ENCODE measurements around the gene NIM1K. TPM values are rescaled to one million over a fixed set of nuclear protein-coding genes. Genes with fewer than 3 reads are reported as not detected.

Gene NIM1K
- total RNA-seq, 1 donor from 2014 or later, result 0.51 TPM

DNA sequence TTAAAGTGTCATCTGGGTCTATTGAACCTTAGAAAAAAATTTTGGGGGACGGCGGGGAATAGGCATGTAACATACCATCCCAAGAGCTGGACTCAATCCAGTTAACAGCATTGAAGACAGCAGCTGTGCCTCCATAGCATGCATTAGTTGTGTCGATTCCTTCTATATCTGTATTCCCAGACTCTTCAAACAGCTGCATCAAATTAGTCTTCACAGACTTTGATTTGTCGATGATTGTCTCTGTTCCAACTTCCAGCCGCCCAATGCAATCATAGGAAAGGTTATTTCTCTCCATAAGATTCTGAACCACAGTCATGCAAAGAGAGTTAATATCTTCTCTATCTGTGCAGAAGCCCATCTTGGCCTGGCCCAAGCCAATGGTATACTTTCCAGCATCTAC lies 106.4 kb downstream of the NIM1K start:
- DNase-seq, result no peak
- Mint-ChIP-seq H3K36me3 (ENCODE audit: low read depth) (peaks cover 92% of the 10 kb centered on the region), H3K4me1 (peaks cover 23% of the 10 kb centered on the region), H3K9me3 (no peaks in the 10 kb centered on the region), H3K4me3 (no peak overlapping the region), H3K27ac (no peak overlapping the region), H3K27me3 (no peaks in the 10 kb centered on the region)
- intact Hi-C loops (cut with micrococcal nuclease), result no loop called here
- TF ChIP-seq, protein P1, sequence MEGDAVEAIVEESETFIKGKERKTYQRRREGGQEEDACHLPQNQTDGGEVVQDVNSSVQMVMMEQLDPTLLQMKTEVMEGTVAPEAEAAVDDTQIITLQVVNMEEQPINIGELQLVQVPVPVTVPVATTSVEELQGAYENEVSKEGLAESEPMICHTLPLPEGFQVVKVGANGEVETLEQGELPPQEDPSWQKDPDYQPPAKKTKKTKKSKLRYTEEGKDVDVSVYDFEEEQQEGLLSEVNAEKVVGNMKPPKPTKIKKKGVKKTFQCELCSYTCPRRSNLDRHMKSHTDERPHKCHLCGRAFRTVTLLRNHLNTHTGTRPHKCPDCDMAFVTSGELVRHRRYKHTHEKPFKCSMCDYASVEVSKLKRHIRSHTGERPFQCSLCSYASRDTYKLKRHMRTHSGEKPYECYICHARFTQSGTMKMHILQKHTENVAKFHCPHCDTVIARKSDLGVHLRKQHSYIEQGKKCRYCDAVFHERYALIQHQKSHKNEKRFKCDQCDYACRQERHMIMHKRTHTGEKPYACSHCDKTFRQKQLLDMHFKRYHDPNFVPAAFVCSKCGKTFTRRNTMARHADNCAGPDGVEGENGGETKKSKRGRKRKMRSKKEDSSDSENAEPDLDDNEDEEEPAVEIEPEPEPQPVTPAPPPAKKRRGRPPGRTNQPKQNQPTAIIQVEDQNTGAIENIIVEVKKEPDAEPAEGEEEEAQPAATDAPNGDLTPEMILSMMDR (IDR thresholded peaks at IDR 0.05), result no peak
- ChIA-PET POLR2A (interaction anchor here (0.6 to 1.4 kb wide), 2 partner anchors 14 to 21 kb away, joined by 5 to 6 read pairs; partner anchors contain the start of gene HMGCS1), CTCF (no interaction called here)
- no peak for ATAC-seq (ENCODE audit: low read depth)

DNA sequence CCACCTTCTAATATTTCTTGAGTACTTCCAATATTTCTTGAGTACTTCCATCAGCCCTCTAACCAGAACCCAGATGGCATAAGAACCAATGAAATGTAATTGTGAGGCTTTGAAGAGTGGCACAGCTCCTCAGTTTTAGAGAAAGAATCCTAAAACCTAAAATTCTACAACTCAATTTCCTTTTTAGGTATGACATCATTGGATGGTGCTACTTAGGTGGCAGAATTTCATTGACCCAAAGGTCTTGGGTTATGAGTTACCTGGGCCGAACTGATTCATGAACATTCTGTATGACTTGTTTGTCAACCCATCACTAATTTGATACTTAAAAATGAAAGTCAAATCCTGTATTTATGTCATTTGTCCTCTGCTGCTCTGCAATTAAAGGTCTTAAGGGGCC lies 108.1 kb downstream of the NIM1K start:
- DNase-seq (no peak), ATAC-seq (ENCODE audit: low read depth) (no peak)
- H3K9me3 Mint-ChIP-seq, result no peaks in the 10 kb centered on the region
- CTCF ChIA-PET, result interaction anchor here (0.9 to 1.4 kb wide), 2 partner anchors 14 to 184 kb away, joined by 4 to 6 read pairs; partner anchors contain the start of genes HMGCS1 and TMEM267
- no peak overlapping the region for H3K4me3 Mint-ChIP-seq
- H3K4me1 Mint-ChIP-seq, result peaks cover 35% of the 10 kb centered on the region
- intact Hi-C loops (cut with micrococcal nuclease), result no loop called here
- no peaks in the 10 kb centered on the region for H3K27me3 Mint-ChIP-seq
- POLR2A ChIA-PET, result interaction anchor here (0.8 kb wide), 1 partner anchor 184 kb away, joined by 4 read pairs; the partner anchor contains the start of gene TMEM267
- H3K27ac Mint-ChIP-seq, result no peak overlapping the region
- TF ChIP-seq, protein P1 (IDR thresholded peaks at IDR 0.05), result no peak
- peaks cover 85% of the 10 kb centered on the region for H3K36me3 Mint-ChIP-seq (ENCODE audit: low read depth)

DNA sequence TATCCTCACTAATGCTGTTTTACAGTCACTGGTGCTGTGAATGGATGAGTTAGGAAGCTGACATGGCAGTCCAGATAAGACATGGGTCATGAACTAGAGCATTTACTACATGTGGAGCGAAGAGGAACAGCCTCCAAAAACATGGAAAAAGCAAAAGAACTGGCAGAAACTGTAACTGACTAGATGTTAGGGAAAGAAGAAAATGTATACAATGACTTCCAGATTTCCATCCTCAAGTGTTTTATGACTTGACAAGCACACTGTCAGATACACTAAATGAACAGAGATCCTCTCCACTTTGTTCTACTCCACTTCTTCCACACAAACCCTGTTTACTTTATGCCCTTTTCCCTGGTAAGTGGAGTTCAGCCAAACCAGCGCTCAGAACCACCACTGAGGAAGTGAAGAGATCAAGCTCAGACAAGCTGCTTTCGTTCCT lies 109.6 kb downstream of the NIM1K start:
- no peaks in the 10 kb centered on the region for H3K9me3 Mint-ChIP-seq
- no peak overlapping the region for H3K4me3 Mint-ChIP-seq
- intact Hi-C loops (cut with micrococcal nuclease), result loop anchor here (1.0 kb wide), 1 partner anchor 12 kb away; the partner anchor contains the start of gene HMGCS1
- ChIA-PET POLR2A (no interaction called here), CTCF (no interaction called here)
- TF ChIP-seq, protein P1 (IDR thresholded peaks at IDR 0.05), result no peak
- H3K27me3 Mint-ChIP-seq, result no peaks in the 10 kb centered on the region
- DNase-seq, result no peak
- peaks cover 78% of the 10 kb centered on the region for H3K36me3 Mint-ChIP-seq (ENCODE audit: low read depth)
- no peak for ATAC-seq (ENCODE audit: low read depth)
- no peak overlapping the region for H3K27ac Mint-ChIP-seq
- H3K4me1 Mint-ChIP-seq, result peaks cover 43% of the 10 kb centered on the region

DNA sequence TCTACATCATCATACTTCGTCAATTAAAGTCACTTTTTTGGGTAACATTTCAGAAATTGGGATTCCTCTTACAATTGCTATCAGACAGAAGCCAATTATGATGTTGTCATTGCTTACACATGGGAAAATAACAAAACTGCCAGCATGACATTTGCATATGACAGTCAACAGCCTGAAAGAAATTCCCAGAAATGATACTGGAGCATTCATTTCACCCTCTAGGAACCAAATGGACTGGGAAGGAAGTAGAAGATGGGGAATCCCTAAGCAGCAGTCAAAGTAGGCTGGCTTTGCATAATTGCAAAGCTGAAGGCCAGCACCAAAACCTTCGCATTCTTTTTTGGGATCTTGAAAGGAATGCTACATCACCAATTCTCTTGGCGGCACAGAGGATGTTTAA lies 110.5 kb downstream of the NIM1K start:
- ATAC-seq (ENCODE audit: low read depth), result no peak
- Mint-ChIP-seq H3K4me3 (no peak overlapping the region), H3K27ac (peak overlapping the region; percentile 15), H3K36me3 (ENCODE audit: low read depth) (peaks cover 76% of the 10 kb centered on the region), H3K27me3 (no peaks in the 10 kb centered on the region), H3K9me3 (no peaks in the 10 kb centered on the region), H3K4me1 (peaks cover 43% of the 10 kb centered on the region)
- no peak for DNase-seq
- ChIA-PET CTCF (no interaction called here), POLR2A (interaction anchor here (1.8 kb wide), 1 partner anchor 11 kb away, joined by 10 read pairs; the partner anchor contains the start of gene HMGCS1)
- TF ChIP-seq, protein P1 (IDR thresholded peaks at IDR 0.05), result no peak
- intact Hi-C loops (cut with micrococcal nuclease), result loop anchor here (1.0 kb wide), 1 partner anchor 11 kb away; the partner anchor contains the start of gene HMGCS1

DNA sequence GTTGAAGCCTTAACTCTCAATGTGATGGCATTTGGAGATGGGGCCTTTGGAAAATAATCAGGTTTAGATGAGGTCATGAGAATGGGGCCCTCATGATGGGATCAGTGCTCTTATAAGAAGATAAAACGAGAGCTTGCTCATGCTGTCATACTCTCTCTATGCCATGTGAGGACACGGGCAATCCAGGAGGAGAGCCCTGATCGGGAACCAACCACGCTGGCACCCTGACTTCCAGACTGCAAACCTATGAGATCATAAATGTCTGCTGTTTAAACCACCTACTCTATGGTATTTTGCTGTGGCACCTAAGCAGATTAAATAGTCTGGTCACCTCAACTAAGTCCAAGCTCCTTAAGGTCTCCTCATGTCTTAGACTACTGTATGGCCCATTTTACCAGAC lies 111.2 kb downstream of the NIM1K start:
- Mint-ChIP-seq H3K4me1 (peaks cover 47% of the 10 kb centered on the region), H3K9me3 (no peaks in the 10 kb centered on the region), H3K36me3 (ENCODE audit: low read depth) (peaks cover 76% of the 10 kb centered on the region), H3K27me3 (no peaks in the 10 kb centered on the region), H3K27ac (no peak overlapping the region), H3K4me3 (no peak overlapping the region)
- TF ChIP-seq, protein P1 (IDR thresholded peaks at IDR 0.05), result no peak
- ChIA-PET POLR2A (interaction anchor here (1.8 kb wide), 1 partner anchor 10 kb away, joined by 10 read pairs; the partner anchor contains the start of gene HMGCS1), CTCF (interaction anchor here (1.5 kb wide), 1 partner anchor 181 kb away, joined by 5 read pairs; the partner anchor contains the start of gene TMEM267)
- intact Hi-C loops (cut with micrococcal nuclease), result no loop called here
- DNase-seq (no peak), ATAC-seq (ENCODE audit: low read depth) (no peak)
